Pancreas (tissue), 10 donors: Measurements from ENCODE around the gene USP31. TPM values are rescaled to one million over a fixed set of nuclear protein-coding genes. Genes with fewer than 3 reads are reported as not detected.

Source experiments
- ATAC-seq, 4 donors: fragments of 200-7000 bp; cut with Tn5 transposase; one replicate each; pipeline versions ENCODE4 v1.8.0 to v1.9.1; 2020; ENCODE audit warnings: mild to moderate bottlenecking in 4 of 4, moderate library complexity in 4 of 4
- DNase-seq, 6 donors: peaks; one replicate each; pipeline ENCODE4 v3.0.0-alpha.2; 2020
- FAIRE-seq: peaks from 2 replicates; lab custom pipeline; 2012; peaks lifted over from hg19 to GRCh38; lab: Jason Lieb, UNC
- H3K27ac ChIP-seq, 4 donors: fragments of 200-600 bp; sonication (generic); 1 replicate in 3 of 4; 2 replicates in 1 of 4; pipeline versions ENCODE4 v1.5.0 to v1.8.0; 2020
- H3K27me3 ChIP-seq, 4 donors: fragments of 200-600 bp; one replicate each; pipeline ENCODE4 v1.8.0; 2021
- H3K36me3 ChIP-seq, 3 donors: fragments of 200-600 bp; sonication (generic) in 1 of 3; one replicate each; pipeline versions ENCODE4 v1.5.0 to v1.8.0; 2020 to 2021
- H3K4me1 ChIP-seq, 3 donors: fragments of 200-600 bp; one replicate each; pipeline ENCODE4 v1.8.0; 2021
- H3K4me3 ChIP-seq, 4 donors: fragments of 200-600 bp; sonication (generic) in 2 of 4; one replicate each; pipeline versions ENCODE4 v1.5.0 to v1.8.0; 2020 to 2021
- H3K9me3 ChIP-seq, 4 donors: fragments of 200-600 bp; one replicate each; pipeline ENCODE4 v1.8.0; 2021
- WGBS, 2 donors: extraction: QIAGEN DNeasy Blood & Tissue Kit; methylation state at CpG; one replicate each; pipeline ENCODE4 v1.1.7; 2013; 5-methylcytosine and 5-hydroxymethylcytosine counted together
- intact Hi-C, 3 donors: fragments of 100-400 bp; cut with DNase I; formaldehyde crosslinking; loops; one replicate each; pipeline versions ENCODE4 v1.11.1 to v1.14.2; 2022
- polyA plus RNA-seq, 2 donors: library from polyadenylated mRNA; stranded (reverse); fragments of 200-250 nt; gene quantifications; one replicate each; pipeline ENCODE4 v1.2.3, GENCODE V29; 2013
- total RNA-seq, 6 donors: library from RNA; stranded (reverse); fragmentation: NEBNext Ultra II Directional in 4 of 6; extraction: Animal tissue kit (Norgen Biotek cat#: 25700) in 4 of 6; gene quantifications; one replicate each; pipeline versions ENCODE4 v1.2.1 to v1.2.4, GENCODE V29; 2021 to 2023
- TF ChIP-seq, protein P1 (sequence below), 4 donors: fragments of 200-600 bp; sonication (generic) in 3 of 4; IDR thresholded peaks; one replicate each; pipeline versions ENCODE4 v1.5.0 to v1.8.0; 2021; ENCODE audit warnings: antibody characterized with exemption in 4 of 4
- donor health status: healthy with polysubstance abuse.
- donor health status: DM: no; HTN: no; CAD: no; lungs with moderate emphysema.
- donor health status: DM: no; HTN: no; CAD: no.
- donor health status: control.
- donor health status: control.
- donor health status: Bipolar disorder and iron deficiency.
- donor health status: DM: yes; HTN: yes; CAD: no.
- donor health status: DM: no; HTN: no; CAD: no.
- donor health status: DM: no; HTN: no; CAD: no.
- donor health status: DM: yes; HTN: yes; CAD: no.

USP31 gene
- total and polyA plus RNA-seq, 8 donors: 1.9 to 10.0 (median 5.5) TPM

DNA sequence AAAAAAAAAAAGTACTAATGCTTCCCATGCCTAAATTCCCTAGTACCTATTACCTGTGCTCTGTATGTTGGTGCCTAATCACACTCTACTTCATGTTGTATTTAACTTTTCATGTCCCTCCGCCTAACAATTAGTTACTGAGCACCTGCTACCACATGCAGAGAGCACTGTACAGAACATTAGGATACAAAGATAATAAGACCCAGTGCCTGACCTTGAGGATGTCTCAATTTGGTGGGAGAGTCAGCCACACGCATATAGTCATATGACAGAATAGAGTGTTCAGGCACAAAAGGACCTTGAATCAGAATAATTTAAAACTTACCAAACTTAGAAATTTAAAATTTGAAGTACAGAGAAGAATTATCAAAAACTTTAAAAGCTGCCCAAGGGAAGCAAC is 42.1 kb downstream of the USP31 start:
- WGBS, 2 donors: 95 to 96% methylated on average over 2 of the region's 2 CpGs
- intact Hi-C loops: no loop called here
- no peak overlapping the region for H3K27ac ChIP-seq
- TF ChIP-seq, protein P1, sequence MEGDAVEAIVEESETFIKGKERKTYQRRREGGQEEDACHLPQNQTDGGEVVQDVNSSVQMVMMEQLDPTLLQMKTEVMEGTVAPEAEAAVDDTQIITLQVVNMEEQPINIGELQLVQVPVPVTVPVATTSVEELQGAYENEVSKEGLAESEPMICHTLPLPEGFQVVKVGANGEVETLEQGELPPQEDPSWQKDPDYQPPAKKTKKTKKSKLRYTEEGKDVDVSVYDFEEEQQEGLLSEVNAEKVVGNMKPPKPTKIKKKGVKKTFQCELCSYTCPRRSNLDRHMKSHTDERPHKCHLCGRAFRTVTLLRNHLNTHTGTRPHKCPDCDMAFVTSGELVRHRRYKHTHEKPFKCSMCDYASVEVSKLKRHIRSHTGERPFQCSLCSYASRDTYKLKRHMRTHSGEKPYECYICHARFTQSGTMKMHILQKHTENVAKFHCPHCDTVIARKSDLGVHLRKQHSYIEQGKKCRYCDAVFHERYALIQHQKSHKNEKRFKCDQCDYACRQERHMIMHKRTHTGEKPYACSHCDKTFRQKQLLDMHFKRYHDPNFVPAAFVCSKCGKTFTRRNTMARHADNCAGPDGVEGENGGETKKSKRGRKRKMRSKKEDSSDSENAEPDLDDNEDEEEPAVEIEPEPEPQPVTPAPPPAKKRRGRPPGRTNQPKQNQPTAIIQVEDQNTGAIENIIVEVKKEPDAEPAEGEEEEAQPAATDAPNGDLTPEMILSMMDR (IDR thresholded peaks at IDR 0.05): no peak
- no peaks in the 10 kb centered on the region for H3K9me3 ChIP-seq
- FAIRE-seq (no peak), DNase-seq (no peak), ATAC-seq (no peak)
- peaks cover 7 to 10% (median 10%) of the 10 kb centered on the region in 3 donors for H3K4me1 ChIP-seq
- no peak overlapping the region for H3K4me3 ChIP-seq
- H3K36me3 ChIP-seq: no peaks in the 10 kb centered on the region
- no peaks in the 10 kb centered on the region for H3K27me3 ChIP-seq

DNA sequence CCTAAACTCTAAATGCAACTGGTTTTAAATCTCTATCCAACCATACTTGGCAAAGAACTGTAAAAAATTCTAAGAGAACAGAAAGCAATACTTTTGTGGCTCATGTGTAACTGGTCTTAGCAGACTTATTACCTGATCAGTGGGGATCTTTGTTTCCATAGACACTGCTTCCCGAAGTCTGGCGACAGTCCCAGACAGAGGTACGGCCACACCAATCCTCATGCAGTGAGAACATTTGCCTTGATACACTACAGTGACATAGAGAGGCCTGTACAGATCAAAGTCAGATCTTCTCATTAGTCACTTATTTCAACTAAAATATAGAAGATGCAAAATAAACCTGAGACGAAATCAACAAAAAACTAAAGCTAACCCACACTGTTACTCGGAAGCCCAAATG is 43.9 kb downstream of the USP31 start:
- H3K27ac ChIP-seq: peak overlapping the region in 1 of 4 donors; percentile 41
- H3K36me3 ChIP-seq: no peaks in the 10 kb centered on the region
- H3K4me1 ChIP-seq: peaks cover 7 to 10% (median 10%) of the 10 kb centered on the region in 3 donors
- no peak for FAIRE-seq
- no peak overlapping the region for H3K4me3 ChIP-seq
- intact Hi-C loops: no loop called here
- H3K27me3 ChIP-seq: no peaks in the 10 kb centered on the region
- no peak for DNase-seq
- TF ChIP-seq, protein P1 (IDR thresholded peaks at IDR 0.05): no peak
- ATAC-seq: peak; percentile 39 to 57 (median 49)
- no peaks in the 10 kb centered on the region for H3K9me3 ChIP-seq
- WGBS, 2 donors: 48 to 57% methylated on average over 5 of the region's 5 CpGs

DNA sequence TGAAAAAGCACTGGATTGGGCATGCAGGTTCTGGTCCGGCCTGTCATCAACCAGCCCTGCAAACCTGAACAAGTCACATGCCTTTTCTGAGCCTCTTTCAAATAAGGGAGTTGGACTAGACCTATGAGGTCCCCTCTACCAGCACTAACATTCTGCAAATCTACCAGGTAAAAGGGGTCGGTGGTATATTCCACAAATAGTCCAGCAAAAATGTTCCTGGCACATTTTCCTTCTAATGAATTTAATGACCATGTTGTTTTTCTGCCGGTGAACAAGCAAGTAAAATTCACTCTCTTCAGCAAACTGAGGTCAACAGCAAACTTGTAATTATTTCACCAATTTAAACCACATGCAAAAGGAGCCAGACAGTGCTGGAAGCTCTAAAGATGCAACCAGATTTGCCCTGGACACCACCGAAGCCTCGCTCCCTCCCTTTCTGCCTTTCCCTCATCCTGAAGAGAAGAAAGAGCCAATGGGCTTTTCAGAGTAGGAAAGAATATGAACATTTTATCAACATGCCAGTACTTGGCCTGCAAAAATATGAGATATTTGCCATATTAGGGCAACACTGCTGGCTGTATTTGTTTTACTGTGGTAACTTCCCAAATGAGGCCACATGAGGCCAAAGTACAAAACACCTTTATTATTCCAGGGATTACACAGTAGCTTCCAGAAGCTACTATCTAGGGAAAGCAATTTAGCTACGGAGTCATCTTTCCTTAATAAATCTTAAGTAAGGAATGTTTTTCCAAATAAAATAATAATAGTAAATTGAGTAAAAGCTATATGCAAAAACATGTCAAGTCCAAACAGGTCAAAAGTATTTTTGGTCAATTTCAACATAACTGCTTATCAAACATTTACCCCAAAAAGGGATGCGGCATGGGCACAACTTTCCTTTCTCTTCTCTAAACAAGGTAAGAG is 45.0 kb downstream of the USP31 start:
- FAIRE-seq: no peak
- H3K9me3 ChIP-seq: no peaks in the 10 kb centered on the region
- H3K4me1 ChIP-seq: peaks cover 7 to 10% (median 10%) of the 10 kb centered on the region in 3 donors
- intact Hi-C loops: no loop called here
- WGBS, 2 donors: 62 to 69% methylated on average over 7 of the region's 7 CpGs
- peak in 1 of 6 donors; percentile 12 for DNase-seq
- H3K27me3 ChIP-seq: no peaks in the 10 kb centered on the region
- no peaks in the 10 kb centered on the region for H3K36me3 ChIP-seq
- peak overlapping the region in 2 of 4 donors; percentile 41 to 43 for H3K27ac ChIP-seq
- ATAC-seq: peak; percentile 80 to 93 (median 91)
- H3K4me3 ChIP-seq: no peak overlapping the region
- TF ChIP-seq, protein P1 (IDR thresholded peaks at IDR 0.05): no peak

DNA sequence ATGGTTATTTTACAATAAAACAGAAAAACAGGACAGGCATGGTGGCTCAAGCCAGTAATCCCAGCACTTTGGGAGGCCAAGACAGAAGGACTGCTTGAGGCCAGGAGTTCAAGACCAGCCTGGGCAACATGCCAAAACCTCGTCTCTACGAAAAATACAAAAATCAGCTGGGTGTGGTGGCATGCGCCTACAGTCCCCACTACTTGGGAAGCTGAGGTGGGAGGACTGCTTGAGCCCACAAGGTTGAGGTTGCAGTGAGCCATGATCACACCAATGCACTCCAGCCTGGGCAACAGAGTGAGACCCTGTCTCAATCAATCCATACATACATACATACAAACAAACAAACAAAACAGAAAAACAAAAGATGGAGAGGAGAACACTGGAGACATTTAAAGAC is 45.6 kb downstream of the USP31 start:
- H3K27me3 ChIP-seq: no peaks in the 10 kb centered on the region
- TF ChIP-seq, protein P1 (IDR thresholded peaks at IDR 0.05): no peak
- FAIRE-seq (no peak), ATAC-seq (no peak), DNase-seq (no peak)
- WGBS, 2 donors: 49 to 63% methylated on average over 3 of the region's 3 CpGs
- H3K9me3 ChIP-seq: no peaks in the 10 kb centered on the region
- peak overlapping the region in 2 of 4 donors; percentile 41 to 43 for H3K27ac ChIP-seq
- peaks cover 7 to 10% (median 10%) of the 10 kb centered on the region in 3 donors for H3K4me1 ChIP-seq
- H3K36me3 ChIP-seq: no peaks in the 10 kb centered on the region
- H3K4me3 ChIP-seq: no peak overlapping the region
- intact Hi-C loops: no loop called here
